HepG2 (cell line): ENCODE results near the gene NR1H2. TPM values are rescaled to one million over a fixed set of nuclear protein-coding genes. Genes with fewer than 3 reads are reported as not detected.
A peak's percentile ranks its signal among the peaks of the same experiment; 100 is the strongest.

ENCODE experiments used
- CBFB ChIP-seq: sonication (generic); formaldehyde crosslinking; IDR thresholded peaks from 2 replicates; pipeline ENCODE4 v1.4.0; 2020; ENCODE audit warnings: missing genetic modification reagents
- CREB3 ChIP-seq: sonication (generic); formaldehyde crosslinking; IDR thresholded peaks from 2 replicates; pipeline ENCODE4 v1.5.0; 2020; ENCODE audit warnings: missing genetic modification reagents
- DR1 ChIP-seq: sonication (generic); formaldehyde crosslinking; IDR thresholded peaks from 2 replicates; pipeline ENCODE4 v1.8.0; 2021; ENCODE audit warnings: mild to moderate bottlenecking, missing genetic modification reagents, inconsistent platforms
- GATA4 ChIP-seq: sonication (generic); IDR thresholded peaks from 2 replicates; pipeline ENCODE4 v1.6.1; 2016; ENCODE audit warnings: antibody characterized with exemption, low read depth, borderline replicate concordance
- GZF1 ChIP-seq: sonication (generic); formaldehyde crosslinking; IDR thresholded peaks from 2 replicates; pipeline ENCODE4 v1.5.1; 2020; ENCODE audit warnings: mild to moderate bottlenecking, missing genetic modification reagents
- HMG20A ChIP-seq: IDR thresholded peaks from 2 replicates; pipeline ENCODE4 v1.6.1; 2016; ENCODE audit warnings: borderline replicate concordance
- KDM1A ChIP-seq: IDR thresholded peaks from 2 replicates; pipeline ENCODE4 v1.6.1; 2016; ENCODE audit warnings: missing compliant biosample characterization
- MYC ChIP-seq: sonication (generic); formaldehyde crosslinking; IDR thresholded peaks from 2 replicates; pipeline ENCODE4 v1.9.0; 2021; ENCODE audit warnings: missing genetic modification reagents, borderline replicate concordance
- RFX5 ChIP-seq: IDR thresholded peaks from 2 replicates; pipeline ENCODE4 v1.6.1; 2011; ENCODE audit warnings: low read depth, low read length, improper control_type of control experiment
- SCMH1 ChIP-seq: sonication (generic); formaldehyde crosslinking; IDR thresholded peaks from 2 replicates; pipeline ENCODE4 v1.9.0; 2021; ENCODE audit warnings: missing genetic modification reagents, mild to moderate bottlenecking, borderline replicate concordance
- SMARCC2 ChIP-seq: fragments of 450-650 bp; IDR thresholded peaks from 2 replicates; pipeline ENCODE4 v1.6.1; 2017; ENCODE audit warnings: antibody characterized with exemption, mild to moderate bottlenecking
- SP4 ChIP-seq: sonication (generic); formaldehyde crosslinking; IDR thresholded peaks from 2 replicates; pipeline ENCODE4 v1.8.1; 2023; ENCODE audit warnings: mild to moderate bottlenecking, missing genetic modification reagents
- ZNF101 ChIP-seq: sonication (generic); formaldehyde crosslinking; IDR thresholded peaks from 2 replicates; pipeline ENCODE4 v1.4.0; 2020; ENCODE audit warnings: mild to moderate bottlenecking, low read depth, missing genetic modification reagents, borderline replicate concordance
- ZNF225 ChIP-seq: sonication (generic); formaldehyde crosslinking; IDR thresholded peaks from 2 replicates; pipeline ENCODE4 v1.4.0; 2020; ENCODE audit warnings: mild to moderate bottlenecking, missing genetic modification reagents
- ZNF343 ChIP-seq: sonication (generic); formaldehyde crosslinking; IDR thresholded peaks from 2 replicates; pipeline ENCODE4 v1.4.0; 2020; ENCODE audit warnings: mild to moderate bottlenecking, missing genetic modification reagents
- ZNF382 ChIP-seq: sonication (generic); formaldehyde crosslinking; IDR thresholded peaks from 2 replicates; pipeline ENCODE4 v1.5.0; 2020; ENCODE audit warnings: missing genetic modification reagents, mild to moderate bottlenecking, borderline replicate concordance
- ZNF484 ChIP-seq: sonication (generic); formaldehyde crosslinking; IDR thresholded peaks from 2 replicates; pipeline ENCODE4 v1.5.1; 2020; ENCODE audit warnings: mild to moderate bottlenecking, low read depth, missing genetic modification reagents, borderline replicate concordance
- ZNF552 ChIP-seq: sonication (generic); formaldehyde crosslinking; IDR thresholded peaks from 2 replicates; pipeline ENCODE4 v1.9.0; 2022; ENCODE audit warnings: missing genetic modification reagents, mild to moderate bottlenecking, borderline replicate concordance
- ZNF563 ChIP-seq: sonication (generic); formaldehyde crosslinking; IDR thresholded peaks from 2 replicates; pipeline ENCODE4 v1.8.0; 2022; ENCODE audit warnings: mild to moderate bottlenecking, moderate library complexity, missing genetic modification reagents
- ZNF589 ChIP-seq: sonication (generic); formaldehyde crosslinking; conservative IDR thresholded peaks from 2 replicates; pipeline ENCODE4 v1.8.0; 2022; ENCODE audit warnings: mild to moderate bottlenecking, moderate library complexity, missing genetic modification reagents
- ZNF678 ChIP-seq: sonication (generic); formaldehyde crosslinking; IDR thresholded peaks from 2 replicates; pipeline ENCODE4 v1.4.0; 2020; ENCODE audit warnings: mild to moderate bottlenecking, missing genetic modification reagents
- ZNF710 ChIP-seq: sonication (generic); formaldehyde crosslinking; IDR thresholded peaks from 2 replicates; pipeline ENCODE4 v1.5.0; 2020; ENCODE audit warnings: mild to moderate bottlenecking, missing genetic modification reagents, borderline replicate concordance
- ZSCAN21 ChIP-seq: sonication (generic); formaldehyde crosslinking; IDR thresholded peaks from 2 replicates; pipeline ENCODE4 v1.8.0; 2022; ENCODE audit warnings: mild to moderate bottlenecking, missing genetic modification reagents, moderate library complexity, borderline replicate concordance
- polyA plus RNA-seq, 8 experiments: library from polyadenylated mRNA; depleted of rRNA in 3 of 8; stranded (reverse) in 7 of 8; unstranded in 1 of 8; fragments of >200 nt; fragmentation: Illumina TruSeq in 4 of 8; extraction: Trizol in 4 of 8; gene quantifications; 2 replicates each; pipeline versions ENCODE4 v1.2.1 to v1.2.3, GENCODE V29; 2011 to 2016; ENCODE audit warnings: low read depth in 4 of 8, missing spikeins in 1 of 8, mixed read lengths in 1 of 8; ENCODE audit not compliant: insufficient read depth in 1 of 8
- total RNA-seq, 5 experiments: library from RNA; depleted of rRNA; stranded (reverse); fragments of >200 nt; fragmentation: Illumina TruSeq; extraction: Trizol; gene quantifications; 2 replicates each; pipeline ENCODE4 v1.2.3, GENCODE V29; 2016; ENCODE audit warnings: low read depth in 1 of 5
- TF ChIP-seq, protein P1 (sequence below): sonication (generic); formaldehyde crosslinking; IDR thresholded peaks from 2 replicates; pipeline ENCODE4 v1.5.0; 2020; ENCODE audit warnings: missing genetic modification reagents
- TF ChIP-seq, protein P2 (sequence below): sonication (generic); formaldehyde crosslinking; IDR thresholded peaks from 2 replicates; pipeline ENCODE4 v1.5.1; 2020; ENCODE audit warnings: mild to moderate bottlenecking, moderate library complexity, missing genetic modification reagents

NR1H2 gene
- total and polyA plus RNA-seq, 2 of the 13 experiments (the other 11 are each of a cell fraction or from before 2014, with no cell fraction given): 10.3 to 13.5 TPM

- TF ChIP-seq, protein P1, sequence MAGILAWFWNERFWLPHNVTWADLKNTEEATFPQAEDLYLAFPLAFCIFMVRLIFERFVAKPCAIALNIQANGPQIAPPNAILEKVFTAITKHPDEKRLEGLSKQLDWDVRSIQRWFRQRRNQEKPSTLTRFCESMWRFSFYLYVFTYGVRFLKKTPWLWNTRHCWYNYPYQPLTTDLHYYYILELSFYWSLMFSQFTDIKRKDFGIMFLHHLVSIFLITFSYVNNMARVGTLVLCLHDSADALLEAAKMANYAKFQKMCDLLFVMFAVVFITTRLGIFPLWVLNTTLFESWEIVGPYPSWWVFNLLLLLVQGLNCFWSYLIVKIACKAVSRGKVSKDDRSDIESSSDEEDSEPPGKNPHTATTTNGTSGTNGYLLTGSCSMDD (CRISPR knock-in tag): peak; percentile 89; the same call in 1 of the 2 replicates
- TF ChIP-seq ZNF484 (CRISPR knock-in tag) (no peak; the same call in 1 of the 2 replicates), KDM1A (CRISPR knock-in tag) (no peak), CREB3 (CRISPR knock-in tag) (peak; percentile 92), ZNF678 (no peak), ZNF589 (peak; percentile 85), CBFB (CRISPR knock-in tag) (no peak), RFX5 (no peak), SMARCC2 (no peak), ZNF225 (no peak), DR1 (CRISPR knock-in tag) (peak; percentile 50), ZNF552 (CRISPR knock-in tag) (peak; percentile 85; the same call in 1 of the 2 replicates), ZNF382 (no peak), SP4 (CRISPR knock-in tag) (no peak), ZNF101 (CRISPR knock-in tag) (no peak), GATA4 (no peak), SCMH1 (CRISPR knock-in tag) (no peak), MYC (CRISPR knock-in tag) (peak; percentile 76), ZSCAN21 (CRISPR knock-in tag) (peak; percentile 74), ZNF563 (CRISPR knock-in tag) (peak; percentile 86; the same call in 1 of the 2 replicates), HMG20A (CRISPR knock-in tag) (no peak), ZNF710 (peak; percentile 68; the same call in 1 of the 2 replicates), ZNF343 (CRISPR knock-in tag) (peak; percentile 77; the same call in 1 of the 2 replicates), GZF1 (CRISPR knock-in tag) (no peak)
- TF ChIP-seq, protein P2, sequence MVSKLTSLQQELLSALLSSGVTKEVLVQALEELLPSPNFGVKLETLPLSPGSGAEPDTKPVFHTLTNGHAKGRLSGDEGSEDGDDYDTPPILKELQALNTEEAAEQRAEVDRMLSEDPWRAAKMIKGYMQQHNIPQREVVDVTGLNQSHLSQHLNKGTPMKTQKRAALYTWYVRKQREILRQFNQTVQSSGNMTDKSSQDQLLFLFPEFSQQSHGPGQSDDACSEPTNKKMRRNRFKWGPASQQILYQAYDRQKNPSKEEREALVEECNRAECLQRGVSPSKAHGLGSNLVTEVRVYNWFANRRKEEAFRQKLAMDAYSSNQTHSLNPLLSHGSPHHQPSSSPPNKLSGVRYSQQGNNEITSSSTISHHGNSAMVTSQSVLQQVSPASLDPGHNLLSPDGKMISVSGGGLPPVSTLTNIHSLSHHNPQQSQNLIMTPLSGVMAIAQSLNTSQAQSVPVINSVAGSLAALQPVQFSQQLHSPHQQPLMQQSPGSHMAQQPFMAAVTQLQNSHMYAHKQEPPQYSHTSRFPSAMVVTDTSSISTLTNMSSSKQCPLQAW (CRISPR knock-in tag): no peak
Measured at GRCh38 chr19:50333737-50334617, 42.3 kb upstream of the NR1H2 start (continued).
